ENCODE results near the gene DSCAML1.
"Not testable (repeated sequence)": the region's sequence is repeated elsewhere in the genome, so short reads cannot be mapped to it uniquely, and the experiment has no call there.

The DSCAML1 gene

GRCh38 chr11:117769533-117769932, 27.5 kb downstream of the DSCAML1 start:
- in situ Hi-C loops (cut with MboI; ENCODE audit: low sequenced_read_pairs), result no loop called here

GRCh38 chr11:117768506-117768905, 28.5 kb downstream of the DSCAML1 start:
- in situ Hi-C loops (cut with MboI; ENCODE audit: low sequenced_read_pairs), result no loop called here

- in situ Hi-C loops (cut with MboI; ENCODE audit: low sequenced_read_pairs), result no loop called here
These were observed 29.9 kb downstream of the DSCAML1 start for GRCh38 chr11:117767071-117767470.

- in situ Hi-C loops (cut with MboI; ENCODE audit: low sequenced_read_pairs), result no loop called here
These were observed 30.4 kb downstream of the DSCAML1 start for GRCh38 chr11:117766576-117766975.

GRCh38 chr11:117766026-117766425, 31.0 kb downstream of the DSCAML1 start:
- in situ Hi-C loops (cut with MboI; ENCODE audit: low sequenced_read_pairs), result no loop called here

- in situ Hi-C loops (cut with MboI; ENCODE audit: low sequenced_read_pairs), result no loop called here
These were observed 31.9 kb downstream of the DSCAML1 start for GRCh38 chr11:117765068-117765467.

- in situ Hi-C loops (cut with MboI; ENCODE audit: low sequenced_read_pairs), result not testable (repeated sequence)
These were observed 33.6 kb downstream of the DSCAML1 start for GRCh38 chr11:117763465-117763864.

- in situ Hi-C loops (cut with MboI; ENCODE audit: low sequenced_read_pairs), result no loop called here
These were observed 35.0 kb downstream of the DSCAML1 start for GRCh38 chr11:117761993-117762392.

- in situ Hi-C loops (cut with MboI; ENCODE audit: low sequenced_read_pairs), result no loop called here
These were observed 37.7 kb downstream of the DSCAML1 start for GRCh38 chr11:117759305-117759704.

GRCh38 chr11:117754030-117754429, 43.0 kb downstream of the DSCAML1 start:
- in situ Hi-C loops (cut with MboI; ENCODE audit: low sequenced_read_pairs), result no loop called here

- in situ Hi-C loops (cut with MboI; ENCODE audit: low sequenced_read_pairs), result no loop called here
These were observed 44.2 kb downstream of the DSCAML1 start for GRCh38 chr11:117752721-117753237.

- in situ Hi-C loops (cut with MboI; ENCODE audit: low sequenced_read_pairs), result no loop called here
These were observed 44.9 kb downstream of the DSCAML1 start for GRCh38 chr11:117752071-117752470.

- in situ Hi-C loops (cut with MboI; ENCODE audit: low sequenced_read_pairs), result no loop called here
These were observed 45.9 kb downstream of the DSCAML1 start for GRCh38 chr11:117750916-117751662.

GRCh38 chr11:117750357-117750756, 46.7 kb downstream of the DSCAML1 start:
- in situ Hi-C loops (cut with MboI; ENCODE audit: low sequenced_read_pairs), result no loop called here

- in situ Hi-C loops (cut with MboI; ENCODE audit: low sequenced_read_pairs), result no loop called here
These were observed 47.5 kb downstream of the DSCAML1 start for GRCh38 chr11:117749541-117749910.

- in situ Hi-C loops (cut with MboI; ENCODE audit: low sequenced_read_pairs), result no loop called here
These were observed 48.1 kb downstream of the DSCAML1 start for GRCh38 chr11:117748771-117749540.

GRCh38 chr11:117747892-117748291, 49.1 kb downstream of the DSCAML1 start:
- in situ Hi-C loops (cut with MboI; ENCODE audit: low sequenced_read_pairs), result no loop called here

GRCh38 chr11:117745346-117745745, 51.7 kb downstream of the DSCAML1 start:
- in situ Hi-C loops (cut with MboI; ENCODE audit: low sequenced_read_pairs), result no loop called here

GRCh38 chr11:117744471-117745150, 52.4 kb downstream of the DSCAML1 start:
- in situ Hi-C loops (cut with MboI; ENCODE audit: low sequenced_read_pairs), result no loop called here

- in situ Hi-C loops (cut with MboI; ENCODE audit: low sequenced_read_pairs), result no loop called here
These were observed 53.7 kb downstream of the DSCAML1 start for GRCh38 chr11:117743121-117743815.
